Prostate gland (tissue), 2 donors: ENCODE measurements around the gene SIGLEC8. TPM values are rescaled to one million over a fixed set of nuclear protein-coding genes. Genes with fewer than 3 reads are reported as not detected.
"Not testable (repeated sequence)": the region's sequence is repeated elsewhere in the genome, so short reads cannot be mapped to it uniquely, and the experiment has no call there.

Experiments used
- DNase-seq: peaks from one replicate; pipeline ENCODE4 v3.0.0-alpha.2; 2019; ENCODE audit warnings: low spot score
- H3K27ac ChIP-seq, 2 donors: fragments of 200-600 bp; sonication (generic); 2 replicates each; pipeline ENCODE4 v1.5.1; 2017 to 2019
- H3K27me3 ChIP-seq: fragments of 200-600 bp; sonication (generic); replicated peaks from 2 replicates; pipeline ENCODE4 v1.5.1; 2019; ENCODE audit not compliant: insufficient read depth
- H3K36me3 ChIP-seq, 2 donors: fragments of 200-600 bp; sonication (generic); 1 replicate in 1 of 2; 2 replicates in 1 of 2; pipeline versions ENCODE4 v1.5.1 to v1.8.1; 2017 to 2019
- H3K4me1 ChIP-seq: fragments of 200-600 bp; sonication (generic); replicated peaks from 2 replicates; pipeline ENCODE4 v1.5.1; 2019
- H3K4me3 ChIP-seq, 2 donors: fragments of 200-600 bp; sonication (generic); 2 replicates each; pipeline ENCODE4 v1.5.1; 2017 to 2019
- H3K9me3 ChIP-seq: fragments of 200-600 bp; sonication (generic); 2 replicates; pipeline ENCODE4 v1.5.1; 2017
- POLR2A ChIP-seq: fragments of 450-650 bp; IDR thresholded peaks from one replicate; pipeline ENCODE4 v1.6.1; 2016; ENCODE audit warnings: antibody characterized with exemption, mild to moderate bottlenecking
- POLR2AphosphoS5 ChIP-seq: sonication (generic); formaldehyde crosslinking; IDR thresholded peaks from one replicate; pipeline ENCODE4 v1.6.1; 2017; ENCODE audit warnings: antibody characterized with exemption
- WGBS: methylation state at CpG from one replicate; pipeline ENCODE4 v1.1.5; 2018; 5-methylcytosine and 5-hydroxymethylcytosine counted together
- intact Hi-C: fragments of 100-400 bp; cut with DNase I; formaldehyde crosslinking; loops from one replicate; pipeline ENCODE4 v1.14.2; 2022
- total RNA-seq, 2 donors: library from RNA; depleted of rRNA; stranded (reverse); fragments of >200 nt; gene quantifications; one replicate each; pipeline ENCODE4 v1.1.0, GENCODE V29; 2016
- TF ChIP-seq, protein P1 (sequence below), 4 experiments: fragments of 200-600 bp in 2 of 4; fragments of 450-650 bp in 2 of 4; sonication (generic) in 2 of 4; IDR thresholded peaks; 1 replicate in 3 of 4; 2 replicates in 1 of 4; pipeline ENCODE4 v1.5.1; 2016 to 2019; ENCODE audit warnings: antibody characterized with exemption in 4 of 4, mild to moderate bottlenecking in 2 of 4, moderate library complexity in 2 of 4

Gene SIGLEC8
- total RNA-seq, 2 donors from 2014 or later, result 1.0 to 3.0 TPM

DNA sequence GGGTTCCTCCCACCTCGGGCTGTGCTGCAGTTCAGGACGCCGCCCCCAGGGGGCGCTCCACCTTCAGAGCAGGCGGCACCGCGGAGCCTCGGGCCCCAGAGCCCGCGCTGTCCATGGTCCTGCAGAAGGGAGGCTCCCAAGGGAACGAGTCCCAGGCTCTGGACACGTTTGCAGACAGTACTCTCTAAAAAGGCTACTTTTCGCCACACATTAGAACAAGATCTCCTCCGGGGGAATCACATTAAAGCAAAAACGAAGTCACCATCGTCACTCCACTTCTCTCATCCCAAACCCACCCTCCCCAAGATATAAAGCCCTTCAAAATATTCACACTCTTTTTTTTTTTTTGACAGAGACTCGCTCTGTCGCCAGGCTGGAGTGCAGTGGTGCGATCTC lies 36.2 kb downstream of the SIGLEC8 start:
- Histone ChIP-seq H3K4me3 (no peak overlapping the region), H3K36me3 (no peaks in the 10 kb centered on the region), H3K9me3 (no peaks in the 10 kb centered on the region), H3K27me3 (no peaks in the 10 kb centered on the region), H3K27ac (no peak overlapping the region), H3K4me1 (no peaks in the 10 kb centered on the region)
- intact Hi-C loops, result no loop called here
- DNase-seq, result peak; percentile 68
- WGBS, result 11% methylated on average over 19 of the region's 19 CpGs
- TF ChIP-seq POLR2A (no peak), POLR2AphosphoS5 (peak; percentile 57)
- TF ChIP-seq, protein P1, sequence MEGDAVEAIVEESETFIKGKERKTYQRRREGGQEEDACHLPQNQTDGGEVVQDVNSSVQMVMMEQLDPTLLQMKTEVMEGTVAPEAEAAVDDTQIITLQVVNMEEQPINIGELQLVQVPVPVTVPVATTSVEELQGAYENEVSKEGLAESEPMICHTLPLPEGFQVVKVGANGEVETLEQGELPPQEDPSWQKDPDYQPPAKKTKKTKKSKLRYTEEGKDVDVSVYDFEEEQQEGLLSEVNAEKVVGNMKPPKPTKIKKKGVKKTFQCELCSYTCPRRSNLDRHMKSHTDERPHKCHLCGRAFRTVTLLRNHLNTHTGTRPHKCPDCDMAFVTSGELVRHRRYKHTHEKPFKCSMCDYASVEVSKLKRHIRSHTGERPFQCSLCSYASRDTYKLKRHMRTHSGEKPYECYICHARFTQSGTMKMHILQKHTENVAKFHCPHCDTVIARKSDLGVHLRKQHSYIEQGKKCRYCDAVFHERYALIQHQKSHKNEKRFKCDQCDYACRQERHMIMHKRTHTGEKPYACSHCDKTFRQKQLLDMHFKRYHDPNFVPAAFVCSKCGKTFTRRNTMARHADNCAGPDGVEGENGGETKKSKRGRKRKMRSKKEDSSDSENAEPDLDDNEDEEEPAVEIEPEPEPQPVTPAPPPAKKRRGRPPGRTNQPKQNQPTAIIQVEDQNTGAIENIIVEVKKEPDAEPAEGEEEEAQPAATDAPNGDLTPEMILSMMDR (IDR thresholded peaks at IDR 0.05), result peak; percentile 88 to 94 (median 90)

DNA sequence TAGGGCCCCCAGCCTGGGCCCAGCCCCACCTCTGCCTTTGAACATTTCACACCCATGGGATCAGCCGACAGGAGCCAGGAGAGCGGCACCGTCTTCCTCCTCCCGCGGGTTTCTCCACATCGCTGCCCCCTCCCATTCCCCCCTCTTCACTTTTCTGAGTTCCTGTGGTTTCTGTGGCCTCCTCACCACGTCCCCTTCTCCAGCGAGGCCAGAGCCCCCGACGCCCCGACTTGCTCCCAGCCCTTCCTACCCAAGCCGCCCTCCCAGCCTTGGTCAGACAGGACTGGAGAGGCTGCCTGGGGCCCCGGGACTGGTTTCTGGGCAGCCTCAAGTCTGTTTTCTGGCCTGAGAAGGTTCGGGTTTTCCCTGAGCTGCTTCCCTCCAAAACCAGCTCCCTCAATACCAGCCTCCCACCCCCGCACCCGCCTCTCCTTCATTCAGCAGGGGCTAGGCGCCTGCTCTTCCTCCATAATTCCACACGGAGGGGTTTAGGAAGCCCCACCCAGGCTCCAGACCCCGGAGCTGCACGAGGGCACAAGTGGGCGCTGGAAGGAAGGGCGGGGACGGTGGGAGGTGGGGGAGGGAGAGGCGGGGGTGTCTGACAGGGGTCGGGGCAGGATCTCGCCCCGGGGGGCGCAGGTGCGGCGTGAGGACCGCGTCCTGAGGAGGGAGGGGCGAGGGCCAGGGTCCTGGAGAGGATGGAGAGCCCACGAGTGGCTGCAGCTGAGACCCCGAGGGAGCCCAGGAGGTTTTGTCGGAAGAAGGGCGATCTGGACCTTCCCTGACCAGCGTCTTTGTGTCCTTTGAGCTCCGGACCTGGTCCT lies 36.8 kb downstream of the SIGLEC8 start:
- no peaks in the 10 kb centered on the region for H3K4me1 ChIP-seq
- no peak overlapping the region for H3K4me3 ChIP-seq
- no peak for DNase-seq
- intact Hi-C loops, result no loop called here
- TF ChIP-seq, protein P1 (IDR thresholded peaks at IDR 0.05), result no peak
- TF ChIP-seq POLR2A, result no peak
- H3K9me3 ChIP-seq, result no peaks in the 10 kb centered on the region
- WGBS, result 12% methylated on average over 39 of the region's 39 CpGs
- no peaks in the 10 kb centered on the region for H3K27me3 ChIP-seq
- no peaks in the 10 kb centered on the region for H3K36me3 ChIP-seq
- no peak overlapping the region for H3K27ac ChIP-seq

DNA sequence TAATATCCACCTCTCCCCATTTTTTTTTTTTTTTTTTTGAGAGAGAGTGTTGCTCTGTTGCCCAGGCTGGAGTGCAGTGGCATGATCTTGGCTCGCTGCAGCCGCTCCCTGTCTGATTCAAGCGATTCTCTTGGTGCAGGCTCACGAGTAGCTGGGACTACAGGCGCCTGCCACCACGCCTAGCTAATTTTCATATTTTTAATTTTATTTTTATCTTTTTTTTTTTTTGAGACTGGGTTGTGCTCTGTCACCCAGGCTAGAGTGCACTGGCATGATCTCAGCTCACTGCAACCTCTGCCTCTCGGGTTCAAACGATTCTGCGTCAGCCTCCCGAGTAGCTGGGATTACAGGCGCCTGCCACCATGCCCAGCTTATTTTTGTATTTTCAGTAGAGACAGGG lies 37.7 kb downstream of the SIGLEC8 start:
- H3K9me3 ChIP-seq, H3K27me3 ChIP-seq, H3K27ac ChIP-seq, H3K36me3 ChIP-seq, intact Hi-C loops, DNase-seq, H3K4me1 ChIP-seq, H3K4me3 ChIP-seq: not testable (repeated sequence)
- 89% methylated on average over 11 of the region's 11 CpGs for WGBS

DNA sequence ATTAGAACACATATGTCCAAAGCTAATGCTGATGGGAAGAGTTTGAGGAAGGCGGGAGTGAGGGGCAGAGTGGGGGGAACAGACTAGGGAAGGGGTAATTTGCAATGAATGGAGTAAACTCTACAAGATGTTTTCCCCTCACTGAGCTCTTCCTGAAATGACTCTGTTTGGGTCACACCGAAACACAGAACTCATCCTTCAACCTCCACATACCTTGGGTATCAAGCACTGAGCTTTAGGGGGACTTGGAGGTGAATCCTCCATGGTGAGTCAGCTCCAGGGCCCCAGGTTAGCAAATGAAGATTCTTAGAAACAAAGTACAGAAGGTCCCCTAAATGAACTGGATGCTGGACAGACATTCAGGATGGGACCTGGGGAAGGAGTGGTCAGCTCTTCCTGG lies 39.5 kb downstream of the SIGLEC8 start:
- intact Hi-C loops, result no loop called here

DNA sequence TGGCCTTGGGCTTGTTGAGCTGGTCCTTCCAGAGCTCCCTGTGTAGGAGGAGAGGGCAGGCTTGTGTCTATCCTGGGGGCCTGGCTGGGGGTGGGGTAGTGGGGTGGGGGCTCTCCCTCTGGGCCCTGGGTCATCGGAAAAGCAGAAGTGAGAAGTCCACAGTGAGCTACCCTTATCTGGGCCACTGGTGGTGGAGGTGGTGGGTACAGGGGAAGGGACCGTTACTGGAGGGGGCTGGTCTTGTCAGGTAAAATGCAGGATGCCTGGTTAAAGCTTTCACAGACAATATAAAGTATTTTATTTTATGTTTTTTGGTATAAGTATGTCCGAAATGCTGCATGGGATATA lies 40.5 kb downstream of the SIGLEC8 start:
- Histone ChIP-seq H3K9me3 (no peaks in the 10 kb centered on the region), H3K36me3 (no peaks in the 10 kb centered on the region), H3K27ac (no peak overlapping the region), H3K4me1 (no peaks in the 10 kb centered on the region), H3K4me3 (no peak overlapping the region), H3K27me3 (no peaks in the 10 kb centered on the region)
- TF ChIP-seq, protein P1 (IDR thresholded peaks at IDR 0.05), result no peak
- no peak for TF ChIP-seq POLR2AphosphoS5
- TF ChIP-seq POLR2A, result no peak
- intact Hi-C loops, result no loop called here
- WGBS, result 67% methylated on average over 3 of the region's 3 CpGs
- no peak for DNase-seq

More for the DNA sequence above, 39.5 kb downstream of the SIGLEC8 start:
- Histone ChIP-seq H3K27me3 (no peaks in the 10 kb centered on the region), H3K36me3 (no peaks in the 10 kb centered on the region), H3K4me3 (no peak overlapping the region), H3K9me3 (no peaks in the 10 kb centered on the region), H3K27ac (no peak overlapping the region), H3K4me1 (no peaks in the 10 kb centered on the region)
- DNase-seq, result no peak
- 92% methylated on average over 2 of the region's 2 CpGs for WGBS
- no peak for TF ChIP-seq POLR2AphosphoS5
